Measurements from ENCODE around the gene CD55.

DNA sequence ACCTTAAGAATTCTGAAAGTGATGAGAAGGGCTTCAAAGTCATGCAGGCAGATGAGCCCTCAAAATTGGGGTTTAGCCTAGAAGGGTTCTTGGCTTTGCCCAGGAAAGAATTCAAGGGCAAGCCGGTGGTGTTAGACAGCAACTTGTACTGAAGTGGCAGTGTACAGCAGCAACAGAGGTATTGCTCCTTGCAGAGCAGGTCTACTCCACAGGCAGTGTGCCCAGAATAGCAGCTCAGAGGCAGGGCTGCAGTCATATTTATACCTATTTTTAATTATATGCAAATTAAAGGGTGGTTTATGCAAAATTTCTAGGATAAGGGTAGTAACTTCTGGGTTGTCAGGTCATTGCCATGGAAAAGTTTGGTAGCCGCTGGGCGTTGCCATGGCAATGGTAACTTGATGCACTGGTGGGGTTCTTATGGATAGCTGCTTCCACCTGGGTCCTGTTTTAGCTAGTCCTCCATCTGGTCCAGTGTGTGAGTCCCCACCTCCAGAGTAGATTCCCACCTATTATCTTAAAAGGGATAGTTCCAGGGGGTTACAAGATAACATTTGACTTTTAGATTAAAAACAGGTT, 74.8 kb downstream of the CD55 start:
- TF ChIP-seq CTCF (IDR thresholded peaks at IDR 0.05; ENCODE audit: low read depth, low read length) (no peak), EZH2phosphoT487 (IDR thresholded peaks at IDR 0.05; ENCODE audit: low read depth) (no peak)

Measured in OCI-LY3 (cell line).